WTC11 (cell line): ENCODE results near the gene UGT1A5. TPM values are rescaled to one million over a fixed set of nuclear protein-coding genes. Genes with fewer than 3 reads are reported as not detected.
"Not testable (repeated sequence)": the region's sequence is repeated elsewhere in the genome, so short reads cannot be mapped to it uniquely, and the experiment has no call there.

Experiments used
- ATAC-seq: fragments of 200-7000 bp; cut with Tn5 transposase; 2 replicates; pipeline ENCODE4 v1.10.0; 2021; ENCODE audit warnings: mild to moderate bottlenecking, moderate library complexity
- CTCF ChIA-PET: fragments of 300-600 bp; sonication (Branson Sonifier 250); formaldehyde crosslinking; loops from one replicate; lab custom pipeline; 2021; ENCODE audit warnings: antibody characterized with exemption; lab: Charles Lee
- POLR2A ChIA-PET: fragments of 350-600 bp; sonication (Branson Sonifier 250); formaldehyde crosslinking; loops from one replicate; lab custom pipeline; 2021; ENCODE audit warnings: antibody characterized with exemption; lab: Charles Lee
- DNase-seq: peaks from one replicate; pipeline ENCODE4 v3.0.0; 2021; ENCODE audit warnings: low spot score
- H3K27ac Mint-ChIP-seq: 2 replicates; pipeline ENCODE4 v1.8.0; 2021; ENCODE audit warnings: mixed read lengths
- H3K27me3 Mint-ChIP-seq: 2 replicates; pipeline ENCODE4 v1.8.0; 2021; ENCODE audit warnings: low read depth, mild to moderate bottlenecking, moderate library complexity, mixed read lengths
- H3K36me3 Mint-ChIP-seq: 2 replicates; pipeline ENCODE4 v1.8.0; 2021; ENCODE audit warnings: mixed read lengths
- H3K4me1 Mint-ChIP-seq: 2 replicates; pipeline ENCODE4 v1.8.0; 2022; ENCODE audit warnings: mixed read lengths
- H3K4me3 Mint-ChIP-seq: 2 replicates; pipeline ENCODE4 v1.8.0; 2021; ENCODE audit warnings: mild to moderate bottlenecking, moderate library complexity, mixed read lengths
- H3K9me3 Mint-ChIP-seq: 2 replicates; pipeline ENCODE4 v1.8.0; 2021; ENCODE audit warnings: mixed read lengths
- FOXP4 ChIP-seq: sonication (generic); formaldehyde crosslinking; IDR thresholded peaks from 2 replicates; pipeline ENCODE4 v1.8.0; 2022; ENCODE audit warnings: mild to moderate bottlenecking, missing genetic modification reagents
- GABPB1 ChIP-seq: sonication (generic); formaldehyde crosslinking; IDR thresholded peaks from 2 replicates; pipeline ENCODE4 v1.8.1; 2023; ENCODE audit warnings: mild to moderate bottlenecking, missing genetic modification reagents
- GTF2I ChIP-seq: fragments of 250-450 bp; sonication (Bioruptor Pico); conservative IDR thresholded peaks from 2 replicates; pipeline ENCODE4 v1.4.0; 2021; ENCODE audit warnings: mild to moderate bottlenecking
- HMGA2 ChIP-seq: fragments of 250-450 bp; sonication (Bioruptor Pico); IDR thresholded peaks from 2 replicates; pipeline ENCODE4 v1.4.0; 2021; ENCODE audit warnings: mild to moderate bottlenecking, moderate library complexity
- NR3C1 ChIP-seq: sonication (generic); formaldehyde crosslinking; conservative IDR thresholded peaks from 2 replicates; pipeline ENCODE4 v1.8.1; 2023; ENCODE audit warnings: low read depth, mild to moderate bottlenecking, missing genetic modification reagents
- SMAD4 ChIP-seq: sonication (generic); formaldehyde crosslinking; IDR thresholded peaks from 2 replicates; pipeline ENCODE4 v1.8.0; 2022; ENCODE audit warnings: mild to moderate bottlenecking, missing genetic modification reagents
- SP1 ChIP-seq: sonication (generic); formaldehyde crosslinking; conservative IDR thresholded peaks from 2 replicates; pipeline ENCODE4 v1.8.1; 2022; ENCODE audit warnings: missing genetic modification reagents
- ZNF121 ChIP-seq: sonication (generic); formaldehyde crosslinking; IDR thresholded peaks from 2 replicates; pipeline ENCODE4 v1.8.0; 2023; ENCODE audit warnings: missing genetic modification reagents
- ZNF219 ChIP-seq: sonication (generic); formaldehyde crosslinking; IDR thresholded peaks from 2 replicates; pipeline ENCODE4 v1.8.0; 2023; ENCODE audit warnings: missing genetic modification reagents, mild to moderate bottlenecking, borderline replicate concordance
- ZNF396 ChIP-seq: fragments of 250-450 bp; sonication (Bioruptor Pico); IDR thresholded peaks from 2 replicates; pipeline ENCODE4 v1.8.0; 2021; ENCODE audit warnings: mild to moderate bottlenecking, moderate library complexity, borderline replicate concordance
- total RNA-seq: library from RNA; stranded (reverse); gene quantifications from 3 replicates; pipeline ENCODE4 v1.2.3, GENCODE V29; 2021
- TF ChIP-seq, protein P1 (sequence below): sonication (generic); formaldehyde crosslinking; IDR thresholded peaks from 2 replicates; pipeline ENCODE4 v1.8.0; 2022; ENCODE audit warnings: mild to moderate bottlenecking, missing genetic modification reagents
- TF ChIP-seq, protein P2 (sequence below): sonication (generic); formaldehyde crosslinking; conservative IDR thresholded peaks from 2 replicates; pipeline ENCODE4 v1.8.1; 2022; ENCODE audit warnings: mild to moderate bottlenecking, missing genetic modification reagents

UGT1A5 gene
- total RNA-seq, 1 experiment from 2014 or later: not detected

DNA sequence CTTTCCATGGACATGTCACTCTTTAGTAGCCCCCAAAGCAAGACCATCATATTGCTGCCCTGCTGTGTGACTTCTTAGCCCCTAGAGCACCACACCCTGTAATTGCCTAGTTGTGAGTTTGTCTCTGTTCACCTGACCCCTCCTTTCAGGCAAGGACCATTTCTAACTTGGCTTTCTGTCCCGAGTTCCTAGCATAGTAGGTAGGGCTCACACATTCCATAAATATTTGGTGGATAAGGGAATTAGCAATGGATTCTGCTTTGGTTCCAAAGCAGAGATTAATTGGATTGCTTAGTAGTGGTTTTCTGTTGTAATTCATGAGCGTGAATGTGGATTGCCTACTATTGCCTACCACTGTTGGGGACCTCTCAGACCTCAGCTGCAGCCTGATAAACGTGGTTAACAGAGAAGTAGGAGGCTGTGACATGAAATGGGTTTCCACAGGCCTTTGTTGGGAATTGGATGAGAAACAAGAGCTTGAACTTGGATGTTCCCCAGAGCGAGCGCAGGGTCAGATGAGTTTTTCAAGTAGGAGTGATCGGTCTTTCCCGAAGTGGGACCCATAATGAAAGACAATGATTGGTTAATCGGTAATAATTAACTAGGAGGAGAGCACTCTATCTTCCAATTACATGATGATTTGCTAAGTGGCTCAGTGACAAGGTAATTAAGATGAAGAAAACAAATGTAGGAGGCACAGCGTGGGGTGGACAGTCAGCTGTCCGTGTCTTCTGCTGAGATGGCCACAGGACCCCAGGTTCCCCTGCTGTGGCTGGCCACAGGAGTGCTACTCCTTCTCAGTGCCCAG lies 34.0 kb downstream of the UGT1A5 start:
- CTCF ChIA-PET: no interaction called here

GRCh38 chr2:233747283-233747544 lies 34.5 kb downstream of the UGT1A5 start:
- peaks cover 25% of the 10 kb centered on the region for H3K36me3 Mint-ChIP-seq
- TF ChIP-seq, protein P1, sequence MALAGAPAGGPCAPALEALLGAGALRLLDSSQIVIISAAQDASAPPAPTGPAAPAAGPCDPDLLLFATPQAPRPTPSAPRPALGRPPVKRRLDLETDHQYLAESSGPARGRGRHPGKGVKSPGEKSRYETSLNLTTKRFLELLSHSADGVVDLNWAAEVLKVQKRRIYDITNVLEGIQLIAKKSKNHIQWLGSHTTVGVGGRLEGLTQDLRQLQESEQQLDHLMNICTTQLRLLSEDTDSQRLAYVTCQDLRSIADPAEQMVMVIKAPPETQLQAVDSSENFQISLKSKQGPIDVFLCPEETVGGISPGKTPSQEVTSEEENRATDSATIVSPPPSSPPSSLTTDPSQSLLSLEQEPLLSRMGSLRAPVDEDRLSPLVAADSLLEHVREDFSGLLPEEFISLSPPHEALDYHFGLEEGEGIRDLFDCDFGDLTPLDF (CRISPR knock-in tag): no peak
- TF ChIP-seq HMGA2 (CRISPR knock-in tag) (no peak), SP1 (CRISPR knock-in tag) (no peak)
- ChIA-PET POLR2A (no interaction called here), CTCF (no interaction called here)
- DNase-seq (no peak), ATAC-seq (no peak)
- no peak overlapping the region for H3K27ac Mint-ChIP-seq
- H3K27me3 Mint-ChIP-seq: peaks cover 12% of the 10 kb centered on the region
- H3K9me3 Mint-ChIP-seq: peaks cover 52% of the 10 kb centered on the region
- no peaks in the 10 kb centered on the region for H3K4me1 Mint-ChIP-seq
- H3K4me3 Mint-ChIP-seq: no peak overlapping the region

More for the DNA sequence above, 34.0 kb downstream of the UGT1A5 start:
- ATAC-seq (no peak), DNase-seq (no peak)
- POLR2A ChIA-PET: no interaction called here
- Mint-ChIP-seq H3K9me3 (peaks cover 50% of the 10 kb centered on the region), H3K27me3 (peaks cover 10% of the 10 kb centered on the region), H3K27ac (no peak overlapping the region), H3K4me1 (no peaks in the 10 kb centered on the region), H3K4me3 (no peak overlapping the region), H3K36me3 (peaks cover 21% of the 10 kb centered on the region)
- TF ChIP-seq ZNF219 (no peak), GTF2I (no peak), NR3C1 (CRISPR knock-in tag) (no peak), SMAD4 (CRISPR knock-in tag) (no peak), ZNF121 (CRISPR knock-in tag) (no peak), ZNF396 (no peak), GABPB1 (CRISPR knock-in tag) (no peak)
- TF ChIP-seq, protein P2, sequence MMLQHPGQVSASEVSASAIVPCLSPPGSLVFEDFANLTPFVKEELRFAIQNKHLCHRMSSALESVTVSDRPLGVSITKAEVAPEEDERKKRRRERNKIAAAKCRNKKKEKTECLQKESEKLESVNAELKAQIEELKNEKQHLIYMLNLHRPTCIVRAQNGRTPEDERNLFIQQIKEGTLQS (CRISPR knock-in tag): no peak

DNA sequence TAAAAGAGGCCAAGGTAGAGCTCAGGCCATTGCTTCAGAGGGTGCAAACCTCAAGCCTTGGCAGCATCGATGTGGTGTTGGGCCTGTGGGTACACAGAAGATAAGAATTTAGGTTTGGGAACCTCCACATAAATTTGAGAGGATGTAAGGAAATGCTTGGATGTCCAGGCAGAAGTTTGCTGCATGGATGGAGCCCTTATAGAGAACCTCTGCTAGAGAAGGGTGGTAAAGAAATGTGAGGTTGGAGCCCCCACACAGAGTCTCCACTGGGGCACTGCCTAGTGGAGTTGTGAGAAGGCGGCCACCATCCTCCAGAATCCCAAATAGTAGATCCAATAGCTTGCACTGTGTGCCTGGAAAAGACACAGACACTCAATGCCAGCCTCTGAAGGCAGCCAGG lies 38.0 kb downstream of the UGT1A5 start:
- H3K4me3 Mint-ChIP-seq, H3K4me1 Mint-ChIP-seq, POLR2A ChIA-PET, DNase-seq, H3K27ac Mint-ChIP-seq, ATAC-seq, CTCF ChIA-PET: not testable (repeated sequence)
- H3K36me3 Mint-ChIP-seq: peaks cover 29% of the 10 kb centered on the region
- peaks cover 68% of the 10 kb centered on the region for H3K9me3 Mint-ChIP-seq
- H3K27me3 Mint-ChIP-seq: peaks cover 15% of the 10 kb centered on the region

- H3K4me1 Mint-ChIP-seq, H3K4me3 Mint-ChIP-seq, CTCF ChIA-PET, DNase-seq, POLR2A ChIA-PET, H3K27ac Mint-ChIP-seq, ATAC-seq: not testable (repeated sequence)
- Mint-ChIP-seq H3K36me3 (peaks cover 29% of the 10 kb centered on the region), H3K27me3 (peaks cover 15% of the 10 kb centered on the region), H3K9me3 (peaks cover 68% of the 10 kb centered on the region)
Measured at GRCh38 chr2:233751212-233752009, 38.7 kb downstream of the UGT1A5 start.

DNA sequence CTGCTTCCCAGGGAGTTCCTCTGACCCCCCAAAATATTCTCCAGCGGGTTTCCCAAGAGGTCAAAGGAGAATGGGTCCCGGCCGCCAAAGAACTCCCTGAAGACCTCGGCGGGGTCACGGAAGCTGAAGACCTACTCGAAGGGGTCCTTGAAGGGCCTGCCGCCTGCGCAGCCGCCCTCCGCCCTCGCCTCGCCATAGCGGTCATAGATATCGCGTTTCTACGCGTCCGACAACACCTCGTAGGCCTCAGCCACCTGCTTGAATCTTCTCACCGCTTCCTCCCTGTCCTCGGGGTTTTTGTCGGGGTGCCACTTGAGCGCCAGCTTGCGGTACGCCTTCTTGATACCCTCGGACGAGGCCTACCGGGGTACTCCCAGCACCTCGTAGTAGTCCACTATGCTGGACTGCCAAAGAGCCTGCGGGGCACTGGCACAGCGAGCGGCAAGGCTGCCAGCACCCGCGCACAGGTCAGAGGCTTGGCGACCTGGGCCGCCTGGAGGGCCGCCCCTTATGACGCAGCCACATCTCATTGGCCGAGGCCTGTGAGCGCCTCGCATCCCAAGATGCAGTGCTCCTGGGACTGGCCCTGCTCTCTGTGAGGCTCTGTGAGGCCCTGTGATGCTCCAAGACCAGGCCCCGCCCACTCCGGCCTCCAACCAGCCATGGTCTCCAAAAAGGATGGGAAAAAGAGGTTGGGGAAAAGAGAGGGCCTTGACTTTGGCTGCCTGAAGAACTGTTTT lies 42.3 kb downstream of the UGT1A5 start:
- peaks cover 21% of the 10 kb centered on the region for H3K36me3 Mint-ChIP-seq
- no peak overlapping the region for H3K27ac Mint-ChIP-seq
- no peaks in the 10 kb centered on the region for H3K4me1 Mint-ChIP-seq
- peaks cover 44% of the 10 kb centered on the region for H3K9me3 Mint-ChIP-seq
- H3K27me3 Mint-ChIP-seq: peaks cover 7% of the 10 kb centered on the region
- POLR2A ChIA-PET: no interaction called here
- no peak for TF ChIP-seq FOXP4 (CRISPR knock-in tag)
- no peak overlapping the region for H3K4me3 Mint-ChIP-seq
- DNase-seq: no peak
- ATAC-seq: no peak
- CTCF ChIA-PET: no interaction called here
